ENCODE data around the gene TYMS. TPM values are rescaled to one million over a fixed set of nuclear protein-coding genes. Genes with fewer than 3 reads are reported as not detected.

The TYMS gene
- total and polyA plus RNA-seq, 10 of the 15 experiments (the other 5 are each of a cell fraction or from before 2014, with no cell fraction given): 34.8 to 524 (median 219) TPM

- intact Hi-C loops (cut with micrococcal nuclease; ENCODE audit: unreplicated experiment): loop anchor here (5.0 kb wide), 3 partner anchors 121 to 351 kb away; partner anchors contain the start of gene THOC1
- no peak overlapping the region for H3K4me2 ChIP-seq (ENCODE audit: control insufficient read depth, insufficient read depth)
- SMC1A ChIA-PET (ENCODE audit: uncharacterized antibody, unreplicated experiment): interaction anchor here (0.9 to 12.3 kb wide), 4 partner anchors 117 to 221 kb away, joined by 3 to 188 read pairs (median 4); no protein-coding TSS in a partner anchor
Observed at GRCh38 chr18:617970-618504, 39.4 kb upstream of the TYMS start.

More at GRCh38 chr18:617970-618504, 39.4 kb upstream of the TYMS start:
- TF ChIP-seq IRF3 (IDR thresholded peaks at IDR 0.05) (no peak), JUND (IDR thresholded peaks at IDR 0.05; ENCODE audit: low read depth, low read length) (no peak), BHLHE40 (IDR thresholded peaks at IDR 0.05; ENCODE audit: borderline replicate concordance in 1 of 2, low read depth in 2 of 2, low read length in 1 of 2) (no peak), MXI1 (IDR thresholded peaks at IDR 0.05; ENCODE audit: low read depth, low read length) (no peak), RELB (IDR thresholded peaks at IDR 0.05; ENCODE audit: low read depth) (no peak), IRF4 (IDR thresholded peaks at IDR 0.05; ENCODE audit: low read depth, low read length) (no peak), RUNX3 (IDR thresholded peaks at IDR 0.05; ENCODE audit: low read length) (no peak), SREBF1 (IDR thresholded peaks at IDR 0.05; ENCODE audit: low read length) (no peak), BCL11A (IDR thresholded peaks at IDR 0.05; ENCODE audit: low read depth, low read length) (no peak), ZNF274 (IDR thresholded peaks at IDR 0.05; ENCODE audit: insufficient read depth, insufficient read length) (no peak), MEF2A (IDR thresholded peaks at IDR 0.05; ENCODE audit: insufficient read depth, low read depth, low read length) (no peak), CHD4 (IDR thresholded peaks at IDR 0.05) (no peak), NBN (IDR thresholded peaks at IDR 0.05) (no peak), BCLAF1 (IDR thresholded peaks at IDR 0.05) (no peak)
- Histone ChIP-seq H4K20me1 (ENCODE audit: control insufficient read depth, insufficient read depth) (no peaks in the 10 kb centered on the region), H3K9ac (ENCODE audit: control insufficient read depth, insufficient read depth, low read length) (no peak overlapping the region), H3K27ac (ENCODE audit: control insufficient read depth, insufficient read depth) (no peak overlapping the region), H3K27me3 (replicated peaks in 1 of 2; ENCODE audit: control insufficient read depth in 2 of 2, insufficient read depth in 2 of 2, low read length in 1 of 2) (no peaks in the 10 kb centered on the region), H3K4me3 (no peak overlapping the region), H2AFZ (ENCODE audit: control insufficient read depth, low read depth, low read length) (no peak overlapping the region), H3K36me3 (ENCODE audit: control insufficient read depth in 2 of 2, insufficient read depth in 2 of 2, low read length in 1 of 2) (no peaks in the 10 kb centered on the region), H3K79me2 (ENCODE audit: control insufficient read depth, insufficient read depth, low read length) (no peaks in the 10 kb centered on the region), H3K4me1 (ENCODE audit: control insufficient read depth, insufficient read depth, low read length) (no peaks in the 10 kb centered on the region), H3K9me3 (replicated peaks; ENCODE audit: control insufficient read depth, insufficient read depth, low read length) (no peaks in the 10 kb centered on the region)
- no peak for ATAC-seq
- 59% methylated on average over 13 of the region's 13 CpGs for WGBS (ENCODE audit: insufficient coverage, insufficient replicate concordance, low lambda C conversion rate, missing lambda C conversion rate)
- ChIA-PET POLR2A (no interaction called here), CTCF (interaction anchor here (0.6 to 2.6 kb wide), 6 partner anchors 13 to 221 kb away, joined by 3 to 11 read pairs (median 4); no protein-coding TSS in a partner anchor), RAD21 (ENCODE audit: unreplicated experiment) (interaction anchor here (0.7 to 10.9 kb wide), 5 partner anchors 13 to 221 kb away, joined by 3 to 168 read pairs (median 4); no protein-coding TSS in a partner anchor)
- no peak for FAIRE-seq
- BruUV-seq (replicated peaks): no TSS peak
- no peak for DNase-seq (ENCODE audit: low read depth, low spot score)
- in situ Hi-C loops (cut with MboI): loop anchor here (10.0 kb wide), 1 partner anchor 333 kb away; no protein-coding TSS in a partner anchor

Data from GM12878 (cell line).